ENCODE data around the gene RNU1-3.
A peak's percentile ranks its signal among the peaks of the same experiment; 100 is the strongest.
"Not testable (repeated sequence)": the region's sequence is repeated elsewhere in the genome, so short reads cannot be mapped to it uniquely, and the experiment has no call there.

RNU1-3 gene

DNA sequence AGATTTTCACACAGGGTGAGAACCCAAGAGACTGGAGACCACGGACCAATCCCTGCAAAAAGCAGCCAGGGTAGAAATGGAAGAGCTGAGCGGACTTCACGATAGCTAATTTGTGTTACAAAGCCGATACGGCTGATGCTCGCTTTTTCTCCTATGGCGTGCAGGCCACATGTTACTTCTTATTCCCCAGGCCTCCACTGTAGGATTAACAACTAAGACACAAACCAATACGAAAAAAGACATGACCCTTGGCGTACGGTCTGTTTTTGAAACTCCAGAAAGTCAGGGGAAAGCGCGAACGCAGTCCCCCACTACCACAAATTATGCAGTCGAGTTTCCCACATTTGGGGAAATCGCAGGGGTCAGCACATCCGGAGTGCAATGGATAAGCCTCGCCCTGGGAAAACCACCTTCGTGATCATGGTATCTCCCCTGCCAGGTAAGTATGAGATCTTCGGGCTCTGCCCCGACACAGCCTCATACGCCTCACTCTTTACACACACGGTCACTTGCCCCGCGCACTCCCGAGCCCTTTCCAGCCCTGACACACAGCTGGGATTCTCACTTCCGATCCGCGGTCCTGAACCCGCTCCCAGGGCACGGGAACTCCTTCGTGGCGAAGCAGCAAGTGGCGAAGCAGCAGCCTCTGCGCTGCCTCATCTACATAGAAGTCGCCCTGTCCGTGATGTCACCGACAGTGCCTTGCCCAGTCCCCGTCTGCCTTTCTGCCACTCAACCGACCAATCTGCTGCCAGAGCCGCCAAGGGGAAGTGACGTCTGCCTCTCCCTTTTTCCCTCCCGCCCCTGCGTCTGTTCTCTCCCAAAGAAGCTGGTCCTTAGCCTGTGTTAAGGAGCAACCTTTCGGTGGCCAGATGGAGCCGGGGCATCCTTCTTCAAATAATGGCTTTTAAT lies at the start of gene RNU1-3:
TSS of gene RNU1-3 (minus strand) at position 447 of the 912 bp plus-strand sequence.
- CTCF ChIA-PET; POLR2A ChIA-PET; DNase-seq (ENCODE audit: low read depth, low spot score); H3K4me3 ChIP-seq (ENCODE audit: low read depth, low read length): not testable (repeated sequence)

DNA sequence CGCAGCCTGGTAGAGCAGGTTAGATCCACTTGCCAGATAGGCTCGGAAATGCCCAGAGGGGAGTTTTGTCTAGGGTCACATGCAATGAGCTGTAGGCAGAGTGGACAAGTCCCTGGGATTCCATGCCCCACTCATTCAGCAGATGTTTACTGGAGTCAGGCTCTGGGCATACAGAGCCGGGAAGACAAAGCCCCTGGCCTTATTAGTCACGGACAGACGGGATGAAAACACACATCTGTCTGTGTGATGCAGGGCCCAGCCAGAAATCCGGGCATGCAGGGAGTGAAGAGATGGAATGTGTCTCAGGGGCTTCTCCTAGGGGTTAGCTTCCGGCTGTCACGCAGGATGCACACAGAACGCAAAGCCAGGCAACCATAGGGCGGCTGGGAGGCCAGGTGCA lies 46.7 kb upstream of the RNU1-3 start:
- POLR2A ChIA-PET; DNase-seq (ENCODE audit: low read depth, low spot score); H3K4me3 ChIP-seq (ENCODE audit: low read depth, low read length): not testable (repeated sequence)
- CTCF ChIA-PET: interaction anchor here (0.7 to 2.8 kb wide), 5 partner anchors 9 to 28 kb away, joined by 3 to 7 read pairs (median 5); no protein-coding TSS in a partner anchor

DNA sequence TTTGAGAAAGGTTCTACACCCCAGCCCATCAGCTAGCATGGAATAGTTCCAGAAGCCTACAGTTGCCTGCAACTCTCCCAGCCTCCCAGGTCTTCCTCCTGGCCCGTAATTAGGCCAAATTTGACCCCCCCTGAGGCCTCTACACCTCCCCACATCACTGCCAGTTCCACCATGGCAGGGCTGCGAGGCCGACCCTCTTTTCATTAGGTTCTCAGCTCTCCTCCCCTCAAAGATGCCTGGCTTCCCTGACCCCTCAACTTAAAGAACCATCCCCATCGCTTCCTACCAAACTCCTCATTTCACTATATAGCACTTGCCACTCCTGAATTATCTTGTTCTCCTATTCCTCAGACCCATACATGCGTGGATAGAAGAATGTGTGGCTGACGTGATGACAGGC lies 46.2 kb upstream of the RNU1-3 start:
- POLR2A ChIA-PET: not testable (repeated sequence)

DNA sequence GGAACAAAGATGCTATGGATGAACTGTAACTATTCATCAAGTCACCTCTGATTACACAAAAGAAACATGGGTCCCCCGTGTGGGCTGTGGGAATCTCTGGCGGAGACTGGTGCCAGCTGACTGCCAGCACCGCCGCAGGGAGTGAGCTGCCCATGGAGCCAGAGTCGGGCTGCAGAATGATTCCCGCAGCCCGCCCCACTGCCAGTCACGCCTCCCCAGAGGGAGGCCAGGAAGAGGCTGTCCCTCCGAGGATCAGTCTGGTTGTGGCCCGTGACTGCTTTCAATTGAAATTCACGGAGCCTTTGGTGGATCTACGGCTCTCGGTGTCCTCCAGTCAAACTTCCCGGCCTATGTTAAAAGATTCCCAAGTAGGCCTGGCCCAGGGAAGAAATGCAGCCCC lies 45.8 kb upstream of the RNU1-3 start:
- CTCF ChIA-PET: interaction anchor here (1.3 to 2.8 kb wide), 4 partner anchors 8 to 24 kb away, joined by 5 to 7 read pairs (median 6); no protein-coding TSS in a partner anchor
- DNase-seq (ENCODE audit: low read depth, low spot score); H3K4me3 ChIP-seq (ENCODE audit: low read depth, low read length); POLR2A ChIA-PET: not testable (repeated sequence)

More for the DNA sequence above, 46.2 kb upstream of the RNU1-3 start:
- CTCF ChIA-PET: interaction anchor here (1.3 to 2.8 kb wide), 3 partner anchors 9 to 13 kb away, joined by 5 to 7 read pairs (median 7); no protein-coding TSS in a partner anchor
- not testable (repeated sequence) for DNase-seq (ENCODE audit: low read depth, low spot score); H3K4me3 ChIP-seq (ENCODE audit: low read depth, low read length)

DNA sequence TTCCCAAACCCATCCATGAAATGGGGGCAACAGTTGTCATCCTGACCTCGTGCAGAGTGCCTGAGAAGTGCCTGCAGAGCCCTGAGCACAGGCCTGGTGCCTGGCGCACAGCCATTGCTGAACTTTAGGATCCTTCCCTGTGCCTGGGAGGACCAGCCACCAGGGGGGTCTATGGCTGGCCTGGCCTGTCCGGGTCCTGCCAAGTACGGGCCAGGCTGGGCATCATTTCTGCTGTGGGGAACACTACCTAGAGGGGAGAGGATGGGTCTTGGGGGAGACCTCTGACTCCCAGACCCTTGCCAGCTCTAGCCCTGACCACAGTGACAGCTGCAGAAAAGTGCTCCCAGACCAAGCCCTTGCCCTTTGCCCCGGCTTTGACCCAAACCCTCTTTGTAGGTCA lies 45.4 kb upstream of the RNU1-3 start:
- DNase-seq (ENCODE audit: low read depth, low spot score); H3K4me3 ChIP-seq (ENCODE audit: low read depth, low read length); POLR2A ChIA-PET: not testable (repeated sequence)
- CTCF ChIA-PET: interaction anchor here (1.3 to 2.8 kb wide), 3 partner anchors 10 to 24 kb away, joined by 5 to 7 read pairs (median 6); no protein-coding TSS in a partner anchor

DNA sequence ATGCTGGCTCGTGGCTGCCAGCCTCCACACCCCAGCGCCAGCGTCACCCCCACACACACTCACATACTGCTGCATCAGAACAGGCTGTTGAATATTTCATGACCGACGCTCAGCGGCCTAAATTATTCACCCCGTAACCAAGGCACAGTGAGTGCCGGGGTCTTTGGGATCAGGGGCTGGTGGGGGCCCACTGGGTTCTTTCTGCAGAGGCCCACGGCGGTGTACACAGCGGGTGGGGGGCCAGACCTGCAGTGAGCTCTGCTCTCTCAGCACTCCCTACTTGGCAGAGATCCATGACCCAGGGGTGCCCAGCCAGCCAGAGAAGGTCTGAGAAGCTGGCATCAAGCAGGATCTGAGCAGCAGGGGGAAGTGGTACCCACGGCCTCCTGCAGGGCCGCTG lies 43.9 kb upstream of the RNU1-3 start:
- H3K4me3 ChIP-seq (ENCODE audit: low read depth, low read length); POLR2A ChIA-PET; DNase-seq (ENCODE audit: low read depth, low spot score): not testable (repeated sequence)
- CTCF ChIA-PET: interaction anchor here (0.7 to 2.1 kb wide), 8 partner anchors 9 to 118 kb away, joined by 3 to 7 read pairs (median 4); no protein-coding TSS in a partner anchor

DNA sequence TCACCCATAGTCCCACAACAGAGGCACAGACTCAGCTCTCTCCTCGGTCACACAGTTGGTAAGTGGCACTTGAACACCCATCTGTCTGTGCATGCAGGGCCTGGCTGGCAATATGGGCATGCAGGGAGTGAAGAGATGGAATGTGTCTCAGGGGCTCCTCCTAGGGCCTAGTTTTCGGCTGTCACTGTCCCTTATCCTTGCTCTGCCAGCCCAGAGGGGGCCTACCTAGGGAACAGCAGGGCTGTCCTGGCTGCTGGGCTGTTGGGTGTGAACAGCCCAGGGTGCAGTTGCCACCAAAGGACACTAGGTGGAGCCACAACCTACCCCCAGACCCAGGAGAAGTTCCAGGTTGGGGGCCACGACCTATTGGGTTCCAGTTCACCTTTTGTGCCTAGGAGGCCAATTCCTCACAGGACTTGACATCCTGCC lies 42.9 kb upstream of the RNU1-3 start:
- DNase-seq (ENCODE audit: low read depth, low spot score); H3K4me3 ChIP-seq (ENCODE audit: low read depth, low read length); POLR2A ChIA-PET: not testable (repeated sequence)
- CTCF ChIA-PET: interaction anchor here (0.7 to 3.4 kb wide), 12 partner anchors 8 to 1426 kb away, joined by 3 to 25 read pairs (median 4); no protein-coding TSS in a partner anchor
- TF ChIP-seq, protein P1, sequence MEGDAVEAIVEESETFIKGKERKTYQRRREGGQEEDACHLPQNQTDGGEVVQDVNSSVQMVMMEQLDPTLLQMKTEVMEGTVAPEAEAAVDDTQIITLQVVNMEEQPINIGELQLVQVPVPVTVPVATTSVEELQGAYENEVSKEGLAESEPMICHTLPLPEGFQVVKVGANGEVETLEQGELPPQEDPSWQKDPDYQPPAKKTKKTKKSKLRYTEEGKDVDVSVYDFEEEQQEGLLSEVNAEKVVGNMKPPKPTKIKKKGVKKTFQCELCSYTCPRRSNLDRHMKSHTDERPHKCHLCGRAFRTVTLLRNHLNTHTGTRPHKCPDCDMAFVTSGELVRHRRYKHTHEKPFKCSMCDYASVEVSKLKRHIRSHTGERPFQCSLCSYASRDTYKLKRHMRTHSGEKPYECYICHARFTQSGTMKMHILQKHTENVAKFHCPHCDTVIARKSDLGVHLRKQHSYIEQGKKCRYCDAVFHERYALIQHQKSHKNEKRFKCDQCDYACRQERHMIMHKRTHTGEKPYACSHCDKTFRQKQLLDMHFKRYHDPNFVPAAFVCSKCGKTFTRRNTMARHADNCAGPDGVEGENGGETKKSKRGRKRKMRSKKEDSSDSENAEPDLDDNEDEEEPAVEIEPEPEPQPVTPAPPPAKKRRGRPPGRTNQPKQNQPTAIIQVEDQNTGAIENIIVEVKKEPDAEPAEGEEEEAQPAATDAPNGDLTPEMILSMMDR (IDR thresholded peaks at IDR 0.05; ENCODE audit: insufficient read depth, low read length, missing control alignments): peak; percentile 15

DNA sequence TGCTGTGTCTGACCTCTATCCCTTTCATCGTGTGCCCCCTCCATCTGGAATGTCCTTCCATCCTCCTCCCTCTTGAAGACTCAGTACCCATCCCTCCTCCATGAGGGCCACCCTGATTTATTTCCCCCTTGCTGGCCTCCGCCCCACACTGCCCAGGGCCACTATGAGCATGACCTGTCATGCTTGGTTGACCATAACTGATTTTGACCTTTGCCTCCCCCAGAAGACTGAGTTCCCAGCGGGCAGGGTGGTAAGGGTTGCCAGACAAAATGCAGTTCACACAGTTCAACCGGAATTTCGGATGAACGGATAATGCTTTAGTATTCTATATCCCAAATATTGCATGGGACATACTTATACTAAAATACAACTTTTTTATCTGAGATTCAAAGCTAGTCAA lies 42.0 kb upstream of the RNU1-3 start:
- CTCF ChIA-PET: interaction anchor here (0.8 to 3.4 kb wide), 13 partner anchors 9 to 354 kb away, joined by 3 to 25 read pairs (median 4); no protein-coding TSS in a partner anchor
- POLR2A ChIA-PET; DNase-seq (ENCODE audit: low read depth, low spot score); H3K4me3 ChIP-seq (ENCODE audit: low read depth, low read length): not testable (repeated sequence)

DNA sequence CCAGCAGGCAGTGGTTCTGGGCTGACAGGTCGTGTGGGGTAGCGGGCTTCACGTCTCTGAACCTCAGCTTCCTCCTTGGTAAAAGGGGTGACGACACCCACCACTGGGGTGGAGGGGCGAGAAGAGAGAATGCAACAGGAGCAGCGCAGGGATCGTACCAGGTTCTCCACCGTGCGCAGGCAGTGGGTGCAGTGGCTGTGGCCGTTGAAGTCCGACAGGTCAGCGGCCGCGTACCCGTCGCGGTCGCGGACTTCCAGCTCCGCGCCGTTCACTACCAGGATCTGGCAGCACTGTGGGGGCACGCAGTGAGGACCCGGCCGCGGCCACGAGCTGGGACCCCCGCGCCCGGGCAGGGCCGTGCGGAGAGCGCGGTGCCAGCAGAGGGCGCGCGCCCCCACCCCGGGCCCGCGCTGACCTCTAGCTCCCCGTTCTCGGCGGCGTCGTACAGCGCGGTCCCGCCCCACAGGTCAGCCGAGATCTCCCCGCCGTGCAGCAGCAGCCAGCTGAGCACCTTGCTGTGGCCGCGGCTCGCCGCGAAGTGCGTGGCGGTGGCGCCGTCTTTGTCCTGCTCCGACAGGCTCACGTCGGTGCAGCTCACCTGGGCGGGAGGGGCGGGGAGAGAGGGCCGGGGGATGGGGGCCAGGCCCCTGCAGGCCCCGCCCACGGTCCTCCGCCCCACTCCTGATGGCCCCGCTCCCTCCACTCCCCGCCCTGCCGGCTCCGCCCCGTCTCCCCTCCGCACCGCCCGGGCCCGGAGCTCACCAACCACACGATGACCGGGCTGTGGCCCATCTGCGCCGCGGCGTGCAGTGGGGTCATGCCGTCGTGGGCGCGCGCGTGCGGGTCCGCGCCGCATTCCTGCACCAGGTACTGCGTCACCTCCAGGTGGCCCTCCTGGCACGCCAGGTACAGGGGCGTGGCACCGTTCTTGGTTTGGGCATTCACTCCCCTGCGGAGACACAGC lies 40.7 kb upstream of the RNU1-3 start:
- POLR2A ChIA-PET; DNase-seq (ENCODE audit: low read depth, low spot score); H3K4me3 ChIP-seq (ENCODE audit: low read depth, low read length): not testable (repeated sequence)
- CTCF ChIA-PET: interaction anchor here (0.6 to 3.4 kb wide), 11 partner anchors 9 to 355 kb away, joined by 3 to 25 read pairs (median 3); no protein-coding TSS in a partner anchor

DNA sequence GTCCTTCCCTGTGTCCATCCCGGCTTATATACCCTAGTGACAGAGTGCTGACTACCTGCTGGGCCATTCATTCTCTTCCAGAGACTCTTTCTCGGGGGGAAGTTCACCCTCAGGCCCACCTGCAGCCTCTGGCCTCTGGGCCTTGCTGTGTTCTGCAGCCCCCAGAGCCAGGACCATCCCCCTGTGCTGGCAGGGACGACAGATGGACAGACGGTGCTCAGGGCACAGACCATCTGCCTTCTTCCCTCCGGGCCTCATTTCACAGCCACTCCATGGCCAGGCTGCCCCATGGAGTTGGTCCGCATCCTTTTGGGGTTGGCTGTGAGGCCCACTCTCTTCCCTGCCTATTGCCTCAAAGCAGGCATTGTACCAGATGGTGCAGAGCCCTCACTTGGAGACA lies 39.6 kb upstream of the RNU1-3 start:
- H3K4me3 ChIP-seq (ENCODE audit: low read depth, low read length); POLR2A ChIA-PET; DNase-seq (ENCODE audit: low read depth, low spot score): not testable (repeated sequence)
- CTCF ChIA-PET: interaction anchor here (1.2 to 3.4 kb wide), 3 partner anchors 8 to 97 kb away, joined by 3 to 25 read pairs (median 4); no protein-coding TSS in a partner anchor

DNA sequence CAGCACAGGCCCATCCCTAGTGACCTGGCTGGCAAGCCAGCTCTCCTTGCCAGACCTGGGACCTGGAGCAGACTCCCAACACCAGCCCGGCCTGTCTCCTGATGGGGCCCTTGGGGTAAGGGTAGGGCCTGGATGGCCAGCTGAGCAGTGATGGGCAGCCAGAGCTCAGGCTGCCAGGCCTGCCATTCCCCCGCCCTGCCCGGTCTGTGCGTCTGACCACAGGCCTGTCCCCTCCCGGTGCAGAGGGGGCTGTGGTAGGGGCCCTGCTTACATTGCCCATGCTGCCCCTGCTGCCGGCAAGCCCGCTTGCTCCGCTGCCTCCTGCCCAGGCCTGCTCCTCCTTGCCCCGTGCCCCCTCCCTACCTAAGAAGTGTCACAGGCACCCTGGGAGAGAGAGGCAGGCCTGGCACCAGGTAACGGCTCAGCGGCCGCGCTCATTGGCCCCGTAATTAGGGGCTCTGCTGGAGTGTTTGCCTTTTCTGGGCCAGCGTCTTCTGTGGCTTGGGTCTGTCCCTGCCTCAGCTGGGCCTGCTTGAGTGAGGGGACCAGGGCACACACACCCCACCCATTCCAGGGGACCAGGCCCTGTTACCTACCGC lies 37.9 kb upstream of the RNU1-3 start:
- CTCF ChIA-PET: interaction anchor here (0.8 to 2.8 kb wide), 10 partner anchors 9 to 95 kb away, joined by 3 to 8 read pairs (median 6); no protein-coding TSS in a partner anchor
- DNase-seq (ENCODE audit: low read depth, low spot score); H3K4me3 ChIP-seq (ENCODE audit: low read depth, low read length); POLR2A ChIA-PET: not testable (repeated sequence)

DNA sequence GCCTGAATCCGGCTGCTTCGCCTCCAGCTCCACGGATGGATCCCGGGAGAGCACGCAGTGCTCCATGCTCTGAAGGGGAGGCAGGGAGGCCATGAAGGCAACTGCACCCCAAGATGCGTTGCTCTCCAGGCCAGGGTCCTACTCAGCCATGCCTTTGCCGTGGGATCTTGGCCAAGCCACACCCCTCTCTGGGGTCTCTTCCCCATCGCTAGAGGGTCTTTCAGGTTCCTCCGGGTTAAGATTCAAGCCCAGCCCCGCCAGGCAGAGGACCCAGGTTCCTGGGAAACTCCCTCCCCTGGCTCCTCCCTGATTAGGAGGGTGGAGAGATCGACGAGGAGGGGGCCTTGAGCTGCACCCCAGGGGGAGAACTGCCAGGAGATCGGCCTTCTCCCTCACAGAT lies 37.3 kb upstream of the RNU1-3 start:
- DNase-seq (ENCODE audit: low read depth, low spot score); POLR2A ChIA-PET; H3K4me3 ChIP-seq (ENCODE audit: low read depth, low read length): not testable (repeated sequence)
- CTCF ChIA-PET: interaction anchor here (0.8 to 2.8 kb wide), 9 partner anchors 8 to 95 kb away, joined by 3 to 8 read pairs (median 6); no protein-coding TSS in a partner anchor

DNA sequence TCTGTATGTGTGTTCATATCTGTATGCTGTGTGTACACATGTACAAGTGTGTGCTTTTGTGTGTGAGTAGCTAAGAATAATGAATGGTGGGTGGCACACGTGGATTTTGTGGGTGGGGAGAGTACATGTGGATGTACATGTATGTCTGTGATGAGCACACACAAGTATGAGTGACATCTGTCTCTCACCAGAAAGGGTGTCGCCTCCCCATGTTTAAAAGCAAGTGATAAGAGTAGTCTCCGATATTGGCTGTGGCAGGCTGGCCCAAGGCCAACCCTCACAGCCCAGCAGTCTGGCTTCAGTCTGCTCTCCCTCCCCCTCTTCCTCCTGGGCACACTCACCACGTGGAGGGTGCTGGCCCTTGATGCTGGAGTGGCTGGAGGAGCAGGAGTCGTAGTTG lies 36.9 kb upstream of the RNU1-3 start:
- CTCF ChIA-PET: interaction anchor here (1.0 to 2.8 kb wide), 7 partner anchors 10 to 94 kb away, joined by 3 to 8 read pairs (median 7); no protein-coding TSS in a partner anchor
- H3K4me3 ChIP-seq (ENCODE audit: low read depth, low read length); POLR2A ChIA-PET; DNase-seq (ENCODE audit: low read depth, low spot score): not testable (repeated sequence)

DNA sequence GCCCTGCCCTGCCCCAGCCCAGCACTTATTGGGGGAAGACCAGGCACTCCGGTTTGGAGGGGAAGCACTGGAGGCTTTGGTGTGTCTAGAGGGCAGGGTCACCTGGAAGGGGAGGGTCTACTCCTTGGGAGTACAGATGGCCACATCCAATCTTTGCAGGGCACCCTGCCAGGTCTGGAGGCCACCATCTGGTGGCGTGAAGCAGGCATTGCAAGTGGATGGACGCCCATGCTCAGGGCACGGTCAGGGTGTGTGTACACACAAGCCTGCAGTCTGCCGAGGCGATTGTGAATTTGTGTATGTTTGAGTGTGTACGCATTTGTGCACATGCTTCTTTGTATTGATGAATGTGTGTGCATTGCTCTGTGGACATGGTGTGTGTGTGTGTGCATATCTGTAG lies 36.4 kb upstream of the RNU1-3 start:
- DNase-seq (ENCODE audit: low read depth, low spot score); POLR2A ChIA-PET; H3K4me3 ChIP-seq (ENCODE audit: low read depth, low read length): not testable (repeated sequence)
- CTCF ChIA-PET: interaction anchor here (0.8 to 2.8 kb wide), 6 partner anchors 10 to 87 kb away, joined by 3 to 8 read pairs (median 6); no protein-coding TSS in a partner anchor
